ENCODE data around the gene C16orf54. TPM values are rescaled to one million over a fixed set of nuclear protein-coding genes. Genes with fewer than 3 reads are reported as not detected.
A peak's percentile ranks its signal among the peaks of the same experiment; 100 is the strongest.
"Not testable (repeated sequence)": the region's sequence is repeated elsewhere in the genome, so short reads cannot be mapped to it uniquely, and the experiment has no call there.

Gene C16orf54
- total and polyA plus RNA-seq, 2 experiments from 2014 or later: not detected

DNA sequence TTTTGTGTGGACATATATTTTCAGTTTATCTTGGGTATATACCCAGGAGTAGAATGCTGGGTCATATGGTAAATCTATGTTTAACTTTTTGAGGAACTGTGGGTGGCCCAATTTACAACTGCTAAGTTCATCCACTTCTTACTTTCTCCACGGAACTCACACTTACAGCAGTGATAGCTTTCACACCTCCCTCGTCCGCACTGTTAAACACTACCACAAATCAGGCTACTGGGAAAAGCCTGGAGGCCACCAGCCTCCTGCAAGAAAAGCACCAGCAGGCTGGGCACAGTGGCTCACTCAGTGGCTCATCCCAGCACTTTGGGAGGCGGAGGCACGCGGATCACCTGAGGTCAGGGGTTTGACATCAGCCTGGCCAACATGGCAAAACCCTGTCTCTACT is 17.5 kb upstream of the C16orf54 start:
- no peaks in the 10 kb centered on the region for H3K9me3 ChIP-seq (ENCODE audit: low read depth)
- DNase-seq (ENCODE audit: low read depth in 1 of 2, low spot score in 1 of 2): no peak
- H3K4me3 ChIP-seq: no peak overlapping the region
- H3K27ac ChIP-seq: no peak overlapping the region
- H3K36me3 ChIP-seq: no peaks in the 10 kb centered on the region
- no peaks in the 10 kb centered on the region for H3K27me3 ChIP-seq
- TF ChIP-seq, protein P1, sequence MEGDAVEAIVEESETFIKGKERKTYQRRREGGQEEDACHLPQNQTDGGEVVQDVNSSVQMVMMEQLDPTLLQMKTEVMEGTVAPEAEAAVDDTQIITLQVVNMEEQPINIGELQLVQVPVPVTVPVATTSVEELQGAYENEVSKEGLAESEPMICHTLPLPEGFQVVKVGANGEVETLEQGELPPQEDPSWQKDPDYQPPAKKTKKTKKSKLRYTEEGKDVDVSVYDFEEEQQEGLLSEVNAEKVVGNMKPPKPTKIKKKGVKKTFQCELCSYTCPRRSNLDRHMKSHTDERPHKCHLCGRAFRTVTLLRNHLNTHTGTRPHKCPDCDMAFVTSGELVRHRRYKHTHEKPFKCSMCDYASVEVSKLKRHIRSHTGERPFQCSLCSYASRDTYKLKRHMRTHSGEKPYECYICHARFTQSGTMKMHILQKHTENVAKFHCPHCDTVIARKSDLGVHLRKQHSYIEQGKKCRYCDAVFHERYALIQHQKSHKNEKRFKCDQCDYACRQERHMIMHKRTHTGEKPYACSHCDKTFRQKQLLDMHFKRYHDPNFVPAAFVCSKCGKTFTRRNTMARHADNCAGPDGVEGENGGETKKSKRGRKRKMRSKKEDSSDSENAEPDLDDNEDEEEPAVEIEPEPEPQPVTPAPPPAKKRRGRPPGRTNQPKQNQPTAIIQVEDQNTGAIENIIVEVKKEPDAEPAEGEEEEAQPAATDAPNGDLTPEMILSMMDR (IDR thresholded peaks at IDR 0.05; ENCODE audit: low read depth, low read length): no peak
- no peaks in the 10 kb centered on the region for H3K4me1 ChIP-seq (ENCODE audit: low read depth)

DNA sequence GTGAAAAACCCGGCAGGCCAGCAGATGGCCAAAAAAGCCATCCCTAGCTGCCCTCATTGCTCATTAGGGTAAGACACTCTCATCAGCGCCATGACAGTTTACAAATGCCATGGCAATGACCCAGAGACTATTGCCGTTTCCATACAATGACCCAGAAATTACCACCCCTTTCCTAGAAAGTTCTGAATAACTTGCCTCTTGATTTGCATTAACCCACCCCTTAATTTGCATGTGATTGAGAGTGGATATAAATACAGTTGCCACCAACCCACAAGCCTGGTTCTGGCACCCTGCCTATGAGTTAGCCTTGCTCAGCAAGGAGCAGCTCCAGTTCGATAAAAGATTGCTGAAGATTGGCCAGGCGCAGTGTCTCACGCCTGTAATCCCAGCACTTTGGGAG is 16.1 kb upstream of the C16orf54 start:
- H3K27me3 ChIP-seq: no peaks in the 10 kb centered on the region
- no peak overlapping the region for H3K4me3 ChIP-seq
- no peaks in the 10 kb centered on the region for H3K4me1 ChIP-seq (ENCODE audit: low read depth)
- H3K36me3 ChIP-seq: no peaks in the 10 kb centered on the region
- TF ChIP-seq, protein P1 (IDR thresholded peaks at IDR 0.05; ENCODE audit: low read depth, low read length): no peak
- no peak for DNase-seq (ENCODE audit: low read depth in 1 of 2, low spot score in 1 of 2)
- no peaks in the 10 kb centered on the region for H3K9me3 ChIP-seq (ENCODE audit: low read depth)
- no peak overlapping the region for H3K27ac ChIP-seq

DNA sequence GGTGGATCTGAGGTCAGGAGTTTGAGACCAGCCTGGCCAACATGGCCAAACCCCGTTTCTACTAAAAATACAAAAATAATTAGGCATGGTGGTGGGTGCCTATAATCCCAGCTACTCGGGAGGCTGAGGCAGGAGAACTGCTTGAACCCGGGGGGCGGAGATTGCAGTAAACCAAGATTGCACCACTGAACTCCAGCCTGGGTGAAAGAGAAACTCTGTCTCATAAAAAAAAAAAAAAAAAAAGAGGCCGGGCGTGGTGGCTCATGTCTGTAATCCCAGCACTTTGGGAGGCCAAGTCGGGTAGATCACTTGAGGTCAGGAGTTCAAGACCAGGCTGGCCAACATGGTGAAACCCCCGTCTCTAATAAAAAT is 15.5 kb upstream of the C16orf54 start:
- not testable (repeated sequence) for H3K4me1 ChIP-seq (ENCODE audit: low read depth); H3K9me3 ChIP-seq (ENCODE audit: low read depth); H3K27me3 ChIP-seq; H3K4me3 ChIP-seq; H3K27ac ChIP-seq; DNase-seq (ENCODE audit: low read depth in 1 of 2, low spot score in 1 of 2); H3K36me3 ChIP-seq

DNA sequence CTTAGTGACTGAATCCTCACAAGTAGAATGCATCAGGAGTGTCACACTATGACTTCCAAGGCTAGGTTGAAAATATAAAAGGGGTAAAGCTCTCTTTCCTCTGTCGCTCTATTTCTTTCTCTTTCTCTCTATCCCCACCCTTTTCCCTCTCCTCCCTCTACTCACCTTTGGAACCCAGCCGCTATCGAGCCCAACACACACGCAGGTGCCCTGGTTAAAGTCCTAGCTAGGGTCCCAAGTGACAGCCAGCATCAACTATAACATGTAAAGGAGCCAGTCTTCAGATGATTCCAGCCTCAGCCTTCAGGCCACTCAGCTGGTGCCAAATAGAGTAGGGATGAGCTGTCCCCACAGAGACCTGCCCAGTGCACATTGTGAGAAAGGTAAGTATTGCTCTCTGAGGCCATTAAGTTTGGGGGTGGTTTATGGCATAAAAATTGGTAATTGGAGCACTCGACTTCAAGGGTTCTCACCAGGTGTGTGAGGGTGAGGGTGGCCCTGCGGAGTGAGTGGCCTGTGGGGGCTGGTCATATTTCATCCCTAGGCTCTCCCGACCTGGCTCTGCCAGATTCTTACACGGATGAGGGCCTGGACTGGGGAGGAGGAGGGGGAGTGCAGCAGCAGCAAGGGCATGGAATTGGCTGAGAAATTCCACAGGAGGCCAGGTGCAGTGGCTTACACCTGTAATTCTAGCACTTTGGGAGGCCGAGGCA is 14.9 kb upstream of the C16orf54 start:
- Histone ChIP-seq H3K9me3 (ENCODE audit: low read depth) (no peaks in the 10 kb centered on the region), H3K4me3 (no peak overlapping the region), H3K4me1 (ENCODE audit: low read depth) (no peaks in the 10 kb centered on the region), H3K27ac (no peak overlapping the region), H3K36me3 (no peaks in the 10 kb centered on the region), H3K27me3 (no peaks in the 10 kb centered on the region)
- TF ChIP-seq, protein P1 (IDR thresholded peaks at IDR 0.05; ENCODE audit: low read depth, low read length): no peak
- DNase-seq (ENCODE audit: low read depth in 1 of 2, low spot score in 1 of 2): no peak

DNA sequence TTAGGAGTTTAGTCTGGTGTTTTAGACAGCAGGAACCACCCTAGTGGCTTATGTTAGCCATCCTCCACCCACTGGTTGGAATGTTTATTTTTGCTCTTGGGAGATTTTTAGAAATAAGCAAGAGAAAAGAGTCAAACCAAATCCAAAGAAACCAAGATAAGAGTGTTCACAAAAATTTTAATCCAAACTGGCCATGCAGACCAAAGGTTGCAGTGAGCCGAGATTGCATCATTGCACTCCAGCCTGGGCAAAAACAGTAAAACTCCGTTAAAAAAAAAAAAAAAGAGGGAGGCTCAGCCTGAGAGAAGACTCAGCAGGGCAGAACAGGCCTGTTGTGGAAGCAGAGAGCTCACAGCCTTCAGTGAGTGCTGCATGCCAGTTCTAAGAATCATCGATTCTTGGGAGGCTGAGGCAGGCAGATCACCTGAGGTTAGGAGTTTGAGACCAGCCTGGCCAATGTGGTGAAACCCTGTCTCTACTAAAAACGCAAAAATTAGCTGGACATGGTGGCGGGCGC is 12.2 kb upstream of the C16orf54 start:
- DNase-seq (ENCODE audit: low read depth in 1 of 2, low spot score in 1 of 2): peak in 1 of 2 donors; percentile 90
- TF ChIP-seq, protein P1 (IDR thresholded peaks at IDR 0.05; ENCODE audit: low read depth, low read length): peak; percentile 48
- H3K27ac ChIP-seq: no peak overlapping the region

DNA sequence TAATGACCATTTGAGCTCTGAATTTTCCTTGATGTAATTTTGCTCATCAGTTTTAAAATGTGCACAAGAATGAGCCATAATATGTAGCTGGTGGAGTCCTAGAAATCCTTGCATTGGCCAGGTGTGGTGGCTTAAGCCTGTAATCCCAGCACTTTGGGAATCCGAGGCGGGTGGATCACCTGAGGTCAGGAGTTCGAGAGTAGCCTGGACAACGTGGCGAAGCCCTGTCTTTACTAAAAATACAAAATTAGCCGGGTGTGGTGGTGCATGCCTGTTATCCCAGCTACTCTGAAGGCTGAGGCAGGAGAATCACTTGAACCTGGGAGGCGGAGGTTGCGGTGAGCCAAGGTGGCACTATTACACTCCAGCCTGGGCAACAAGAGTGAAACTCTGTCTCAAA is 11.3 kb upstream of the C16orf54 start:
- not testable (repeated sequence) for DNase-seq (ENCODE audit: low read depth in 1 of 2, low spot score in 1 of 2); H3K4me1 ChIP-seq (ENCODE audit: low read depth); H3K9me3 ChIP-seq (ENCODE audit: low read depth); H3K36me3 ChIP-seq; H3K4me3 ChIP-seq; H3K27me3 ChIP-seq; H3K27ac ChIP-seq

More for the DNA sequence above, 12.2 kb upstream of the C16orf54 start:
- no peak overlapping the region for H3K4me3 ChIP-seq
- H3K9me3 ChIP-seq (ENCODE audit: low read depth): no peaks in the 10 kb centered on the region
- no peaks in the 10 kb centered on the region for H3K4me1 ChIP-seq (ENCODE audit: low read depth)
- no peaks in the 10 kb centered on the region for H3K36me3 ChIP-seq
- H3K27me3 ChIP-seq: no peaks in the 10 kb centered on the region
